Measurements from ENCODE around the gene MACROD1. TPM values are rescaled to one million over a fixed set of nuclear protein-coding genes. Genes with fewer than 3 reads are reported as not detected.

MACROD1 gene
- total RNA-seq, 2 experiments from 2014 or later: 24.5 to 31.0 TPM

GRCh38 chr11:64019106-64020037, 146.5 kb downstream of the MACROD1 start:
- CTCF ChIA-PET: interaction anchor here (2.2 kb wide), 1 partner anchor 19 kb away, joined by 10 read pairs; no protein-coding TSS in a partner anchor
- H3K27ac Mint-ChIP-seq: no peak overlapping the region

GRCh38 chr11:64018310-64018709, 147.6 kb downstream of the MACROD1 start:
- H3K27ac Mint-ChIP-seq: no peak overlapping the region
- H3K4me1 Mint-ChIP-seq (ENCODE audit: low read depth): no peaks in the 10 kb centered on the region
- H3K27me3 Mint-ChIP-seq: no peaks in the 10 kb centered on the region
- no peak overlapping the region for H3K4me3 Mint-ChIP-seq
- H3K9me3 Mint-ChIP-seq: no peaks in the 10 kb centered on the region
- CTCF ChIA-PET: interaction anchor here (2.2 kb wide), 1 partner anchor 18 kb away, joined by 10 read pairs; no protein-coding TSS in a partner anchor
- POLR2A ChIA-PET: no interaction called here
- no peaks in the 10 kb centered on the region for H3K36me3 Mint-ChIP-seq
- intact Hi-C loops (cut with micrococcal nuclease): no loop called here
- DNase-seq: no peak

More at GRCh38 chr11:64019106-64020037, 146.5 kb downstream of the MACROD1 start:
- H3K9me3 Mint-ChIP-seq: no peaks in the 10 kb centered on the region
- intact Hi-C loops (cut with micrococcal nuclease): no loop called here
- no peaks in the 10 kb centered on the region for H3K27me3 Mint-ChIP-seq
- no peak for DNase-seq
- POLR2A ChIA-PET: no interaction called here
- H3K36me3 Mint-ChIP-seq: no peaks in the 10 kb centered on the region
- no peaks in the 10 kb centered on the region for H3K4me1 Mint-ChIP-seq (ENCODE audit: low read depth)
- H3K4me3 Mint-ChIP-seq: no peak overlapping the region

GRCh38 chr11:64017945-64018224, 148.0 kb downstream of the MACROD1 start:
- H3K9me3 Mint-ChIP-seq: no peaks in the 10 kb centered on the region
- no peak overlapping the region for H3K4me3 Mint-ChIP-seq
- H3K27me3 Mint-ChIP-seq: no peaks in the 10 kb centered on the region
- intact Hi-C loops (cut with micrococcal nuclease): no loop called here
- DNase-seq: no peak
- no peak overlapping the region for H3K27ac Mint-ChIP-seq
- POLR2A ChIA-PET: no interaction called here
- no peaks in the 10 kb centered on the region for H3K36me3 Mint-ChIP-seq
- no peaks in the 10 kb centered on the region for H3K4me1 Mint-ChIP-seq (ENCODE audit: low read depth)
- CTCF ChIA-PET: interaction anchor here (2.2 kb wide), 1 partner anchor 17 kb away, joined by 10 read pairs; no protein-coding TSS in a partner anchor

- ChIA-PET CTCF (interaction anchor here (0.6 to 1.3 kb wide), 3 partner anchors 10 to 136 kb away, joined by 3 to 5 read pairs (median 3); no protein-coding TSS in a partner anchor), POLR2A (no interaction called here)
- no peaks in the 10 kb centered on the region for H3K27me3 Mint-ChIP-seq
- DNase-seq: no peak
- no peak overlapping the region for H3K4me3 Mint-ChIP-seq
- H3K4me1 Mint-ChIP-seq (ENCODE audit: low read depth): no peaks in the 10 kb centered on the region
- no peaks in the 10 kb centered on the region for H3K36me3 Mint-ChIP-seq
- no peak overlapping the region for H3K27ac Mint-ChIP-seq
- intact Hi-C loops (cut with micrococcal nuclease): no loop called here
- peaks cover under 1% of the 10 kb centered on the region for H3K9me3 Mint-ChIP-seq
These were observed 149.7 kb downstream of the MACROD1 start for GRCh38 chr11:64015935-64016845.

GRCh38 chr11:64015510-64015909, 150.4 kb downstream of the MACROD1 start:
- H3K36me3 Mint-ChIP-seq: no peaks in the 10 kb centered on the region
- intact Hi-C loops (cut with micrococcal nuclease): no loop called here
- POLR2A ChIA-PET: no interaction called here

GRCh38 chr11:64014356-64014755, 151.6 kb downstream of the MACROD1 start:
- POLR2A ChIA-PET: no interaction called here
- H3K36me3 Mint-ChIP-seq: no peaks in the 10 kb centered on the region
- CTCF ChIA-PET: interaction anchor here (2.9 kb wide), 1 partner anchor 14 kb away, joined by 14 read pairs; no protein-coding TSS in a partner anchor
- H3K4me1 Mint-ChIP-seq (ENCODE audit: low read depth): no peaks in the 10 kb centered on the region
- H3K4me3 Mint-ChIP-seq: no peak overlapping the region
- H3K27me3 Mint-ChIP-seq: no peaks in the 10 kb centered on the region
- H3K27ac Mint-ChIP-seq: no peak overlapping the region
- DNase-seq: no peak
- intact Hi-C loops (cut with micrococcal nuclease): no loop called here
- H3K9me3 Mint-ChIP-seq: peaks cover 12% of the 10 kb centered on the region

More at GRCh38 chr11:64015510-64015909, 150.4 kb downstream of the MACROD1 start:
- H3K4me1 Mint-ChIP-seq (ENCODE audit: low read depth): no peaks in the 10 kb centered on the region
- H3K9me3 Mint-ChIP-seq: peaks cover 7% of the 10 kb centered on the region
- CTCF ChIA-PET: interaction anchor here (1.3 kb wide), 2 partner anchors 14 to 137 kb away, joined by 3 to 5 read pairs; no protein-coding TSS in a partner anchor
- no peak overlapping the region for H3K27ac Mint-ChIP-seq
- H3K4me3 Mint-ChIP-seq: no peak overlapping the region
- DNase-seq: no peak
- no peaks in the 10 kb centered on the region for H3K27me3 Mint-ChIP-seq

- CTCF ChIA-PET: interaction anchor here (2.9 kb wide), 1 partner anchor 13 kb away, joined by 14 read pairs; no protein-coding TSS in a partner anchor
These were observed 152.6 kb downstream of the MACROD1 start for GRCh38 chr11:64013141-64013896.

GRCh38 chr11:64011371-64011770, 154.5 kb downstream of the MACROD1 start:
- Mint-ChIP-seq H3K27me3 (peaks cover 24% of the 10 kb centered on the region), H3K4me3 (no peak overlapping the region), H3K27ac (no peak overlapping the region), H3K9me3 (peaks cover 12% of the 10 kb centered on the region), H3K4me1 (ENCODE audit: low read depth) (peaks cover 13% of the 10 kb centered on the region), H3K36me3 (no peaks in the 10 kb centered on the region)
- CTCF ChIA-PET: no interaction called here
- intact Hi-C loops (cut with micrococcal nuclease): no loop called here
- POLR2A ChIA-PET: no interaction called here
- no peak for DNase-seq

More at GRCh38 chr11:64013141-64013896, 152.6 kb downstream of the MACROD1 start:
- H3K4me1 Mint-ChIP-seq (ENCODE audit: low read depth): no peaks in the 10 kb centered on the region
- H3K27me3 Mint-ChIP-seq: peaks cover 6% of the 10 kb centered on the region
- intact Hi-C loops (cut with micrococcal nuclease): no loop called here
- H3K36me3 Mint-ChIP-seq: no peaks in the 10 kb centered on the region
- POLR2A ChIA-PET: no interaction called here
- no peak for DNase-seq
- H3K4me3 Mint-ChIP-seq: no peak overlapping the region
- no peak overlapping the region for H3K27ac Mint-ChIP-seq
- peaks cover 12% of the 10 kb centered on the region for H3K9me3 Mint-ChIP-seq

GRCh38 chr11:64010783-64011182, 155.1 kb downstream of the MACROD1 start:
- peaks cover 26% of the 10 kb centered on the region for H3K27me3 Mint-ChIP-seq
- POLR2A ChIA-PET: no interaction called here
- intact Hi-C loops (cut with micrococcal nuclease): no loop called here
- CTCF ChIA-PET: no interaction called here
- peaks cover 13% of the 10 kb centered on the region for H3K4me1 Mint-ChIP-seq (ENCODE audit: low read depth)
- DNase-seq: no peak
- H3K27ac Mint-ChIP-seq: no peak overlapping the region
- peaks cover 12% of the 10 kb centered on the region for H3K9me3 Mint-ChIP-seq
- H3K36me3 Mint-ChIP-seq: no peaks in the 10 kb centered on the region
- no peak overlapping the region for H3K4me3 Mint-ChIP-seq

GRCh38 chr11:64009710-64010109, 156.2 kb downstream of the MACROD1 start:
- Mint-ChIP-seq H3K27me3 (peaks cover 28% of the 10 kb centered on the region), H3K9me3 (peaks cover 12% of the 10 kb centered on the region), H3K36me3 (no peaks in the 10 kb centered on the region), H3K4me1 (ENCODE audit: low read depth) (peaks cover 13% of the 10 kb centered on the region), H3K27ac (no peak overlapping the region), H3K4me3 (no peak overlapping the region)
- CTCF ChIA-PET: interaction anchor here (1.0 to 1.3 kb wide), 2 partner anchors 9 to 143 kb away, joined by 4 read pairs; no protein-coding TSS in a partner anchor
- intact Hi-C loops (cut with micrococcal nuclease): no loop called here
- no peak for DNase-seq
- POLR2A ChIA-PET: no interaction called here

GRCh38 chr11:64008914-64009633, 156.8 kb downstream of the MACROD1 start:
- intact Hi-C loops (cut with micrococcal nuclease): no loop called here

More at GRCh38 chr11:64008914-64009633, 156.8 kb downstream of the MACROD1 start:
- peaks cover 12% of the 10 kb centered on the region for H3K9me3 Mint-ChIP-seq
- H3K27me3 Mint-ChIP-seq: peaks cover 28% of the 10 kb centered on the region
- ChIA-PET POLR2A (no interaction called here), CTCF (interaction anchor here (1.0 to 1.3 kb wide), 2 partner anchors 9 to 143 kb away, joined by 4 read pairs; no protein-coding TSS in a partner anchor)
- H3K27ac Mint-ChIP-seq: no peak overlapping the region
- peaks cover 13% of the 10 kb centered on the region for H3K4me1 Mint-ChIP-seq (ENCODE audit: low read depth)
- no peak overlapping the region for H3K4me3 Mint-ChIP-seq
- H3K36me3 Mint-ChIP-seq: no peaks in the 10 kb centered on the region
- no peak for DNase-seq
